Measurements from ENCODE around the gene BDKRB1. TPM values are rescaled to one million over a fixed set of nuclear protein-coding genes. Genes with fewer than 3 reads are reported as not detected.
A peak's percentile ranks its signal among the peaks of the same experiment; 100 is the strongest.

Gene BDKRB1
- total RNA-seq (2014; rRNA removed; shearing (Covaris generic)), result 0.19 and 0.41 TPM in 2 replicates

DNA sequence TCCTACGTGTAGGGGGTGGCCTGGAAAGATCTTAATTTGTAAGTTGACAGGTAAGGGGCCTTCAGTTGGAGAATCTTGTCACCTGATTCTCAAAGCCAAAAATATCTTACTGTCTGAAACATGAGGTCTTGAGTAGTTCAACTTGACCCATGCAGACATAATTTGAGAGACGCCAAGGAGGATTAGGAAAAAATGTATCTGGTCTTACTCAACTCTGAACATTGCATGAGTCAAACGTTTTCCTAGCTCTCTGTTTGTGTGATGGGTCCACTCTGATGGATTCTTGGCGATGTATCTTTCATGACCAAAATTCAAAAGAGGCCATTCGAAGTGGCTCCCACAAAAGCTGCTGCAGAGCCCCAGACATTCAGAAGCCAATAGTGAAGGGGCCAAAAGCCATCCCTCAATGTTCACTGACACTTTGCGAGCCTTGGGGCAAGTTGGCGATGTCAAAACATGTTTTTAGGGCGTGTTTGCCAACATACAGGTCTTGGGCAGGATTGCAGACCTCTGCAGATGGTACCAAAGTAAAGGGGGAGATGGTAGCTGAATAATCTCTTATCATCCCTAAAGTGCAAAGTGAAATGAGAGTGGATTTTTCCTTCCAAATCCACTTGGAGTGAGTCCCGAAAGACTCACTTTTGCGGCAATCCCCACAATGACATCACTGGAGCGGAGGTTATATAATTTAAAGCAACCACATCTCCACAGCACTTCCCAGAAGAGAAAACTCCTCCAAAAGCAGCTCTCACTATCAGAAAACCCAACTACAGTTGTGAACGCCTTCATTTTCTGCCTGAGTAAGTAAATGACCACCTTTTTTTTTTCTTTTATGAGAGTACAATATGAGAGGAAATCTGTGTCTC, at the start of gene BDKRB1:
Gene BDKRB1, plus strand, starts transcription at position 710 of the 866 bp plus-strand sequence. CDS start 7,473 bp downstream, outside the sequence.
- DNase-seq (ENCODE audit: low spot score), result no peak

DNA sequence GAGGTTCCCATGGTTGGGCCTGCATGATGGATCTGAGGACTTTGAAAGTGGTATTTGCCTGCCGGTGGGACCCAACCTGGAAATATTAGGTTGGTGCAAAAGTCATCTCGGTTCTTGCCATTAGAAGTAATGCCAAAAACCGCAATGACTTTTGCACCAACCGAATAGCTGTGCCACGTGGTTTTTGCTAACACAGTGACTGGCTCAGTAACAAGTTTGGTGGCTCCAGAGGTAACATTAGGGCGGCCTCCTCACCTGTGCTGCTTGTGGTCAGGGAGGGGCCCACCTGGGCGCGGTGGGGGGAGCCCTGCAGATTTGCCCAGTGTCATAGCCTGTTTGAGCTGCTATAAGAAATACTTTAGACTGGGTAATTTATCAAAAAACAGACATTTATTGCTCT, 49.5 kb upstream of the BDKRB1 start:
- no peak for DNase-seq (ENCODE audit: low spot score)

DNA sequence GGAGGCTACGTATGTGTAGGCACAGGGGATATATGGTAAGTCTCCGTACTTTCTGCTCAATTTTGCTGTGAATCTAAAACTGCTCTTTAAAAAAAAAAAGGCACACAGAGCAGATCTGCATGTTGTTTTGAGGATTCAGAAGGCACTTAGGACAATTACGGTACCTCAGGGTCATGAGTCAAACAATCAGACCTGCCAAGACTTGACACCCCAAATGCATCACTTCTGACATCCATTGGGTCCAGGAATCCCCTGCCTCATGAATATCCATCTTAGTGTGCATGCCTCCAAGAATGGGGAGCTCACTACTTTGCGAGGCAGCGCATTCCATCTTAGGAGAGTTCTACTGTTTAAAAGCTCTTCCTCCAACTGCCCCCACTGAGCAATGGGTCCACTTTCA, 48.3 kb upstream of the BDKRB1 start:
- DNase-seq (ENCODE audit: low spot score), result no peak

DNA sequence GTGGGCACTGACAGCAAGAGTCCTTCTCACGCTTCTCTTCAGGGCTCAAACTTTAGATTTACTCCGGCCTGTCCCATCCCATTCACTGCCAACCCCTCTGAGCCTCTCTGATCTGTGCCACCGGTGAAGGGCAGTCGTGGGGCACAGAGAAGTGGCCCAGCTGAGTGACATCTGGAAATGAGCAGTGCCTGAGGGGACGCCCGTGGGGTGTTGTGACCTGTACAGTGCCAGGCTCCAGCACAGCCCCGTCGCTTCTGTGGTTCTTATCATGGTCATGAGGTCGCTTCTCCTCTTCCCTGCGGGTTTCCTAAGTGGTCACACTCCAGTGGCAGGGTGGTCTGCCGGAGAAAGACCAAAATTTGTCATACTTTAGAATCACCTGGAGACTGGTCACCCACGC, 47.3 kb upstream of the BDKRB1 start:
- DNase-seq (ENCODE audit: low spot score), result no peak

- no peak for DNase-seq (ENCODE audit: low spot score)
Measured at GRCh38 chr14:96212140-96212539, 43.9 kb upstream of the BDKRB1 start.

DNA sequence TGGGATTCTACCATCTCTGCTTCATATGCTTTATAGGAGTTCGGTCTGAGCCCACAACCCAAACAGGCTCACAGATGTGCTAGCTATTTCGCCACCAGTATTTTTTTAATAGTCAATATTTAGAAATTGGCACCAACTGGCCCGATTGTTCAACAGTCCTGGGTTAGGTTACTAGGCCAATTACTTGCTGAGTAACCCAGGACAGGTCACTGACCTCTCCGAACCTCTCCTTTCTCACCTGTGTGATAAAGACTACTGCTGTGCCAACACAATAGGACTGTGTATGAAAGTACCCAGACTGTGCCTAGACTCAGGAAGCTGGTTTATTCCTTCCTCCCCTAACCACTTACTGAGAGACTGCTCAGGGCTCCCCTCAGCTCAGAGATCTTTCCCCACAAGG, 43.1 kb upstream of the BDKRB1 start:
- no peak for DNase-seq (ENCODE audit: low spot score)

DNA sequence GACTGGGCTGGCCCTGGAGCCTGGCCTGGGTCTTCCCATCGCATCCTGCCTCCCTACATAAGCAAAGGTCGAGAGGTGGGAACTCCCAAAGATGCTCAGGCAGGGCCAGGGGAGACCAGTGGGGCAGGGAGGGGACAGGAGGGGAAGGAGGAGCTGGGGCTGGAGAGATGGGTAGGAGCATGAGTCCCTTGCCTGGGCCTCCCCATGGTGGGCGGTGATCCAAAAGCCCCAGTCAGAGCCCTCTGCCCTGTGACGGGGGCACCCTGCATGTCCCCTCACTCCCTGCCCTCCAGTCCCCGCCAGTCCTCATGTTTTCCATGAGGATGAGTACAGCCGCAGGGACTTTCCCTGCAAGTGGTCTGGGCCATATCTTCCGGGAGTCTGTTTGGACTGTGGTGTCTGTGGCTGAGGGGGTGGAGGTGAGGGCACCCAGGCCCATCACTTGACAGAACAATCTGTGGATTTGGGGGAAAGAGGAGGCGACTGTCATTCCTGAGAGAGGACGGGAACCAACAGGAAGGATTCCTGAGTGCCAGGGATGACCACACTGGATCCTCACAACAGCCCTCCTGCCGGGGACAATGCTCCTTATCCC, 42.0 kb upstream of the BDKRB1 start:
- no peak for DNase-seq (ENCODE audit: low spot score)

GRCh38 chr14:96214793-96215192, 41.2 kb upstream of the BDKRB1 start:
- no peak for DNase-seq (ENCODE audit: low spot score)

DNA sequence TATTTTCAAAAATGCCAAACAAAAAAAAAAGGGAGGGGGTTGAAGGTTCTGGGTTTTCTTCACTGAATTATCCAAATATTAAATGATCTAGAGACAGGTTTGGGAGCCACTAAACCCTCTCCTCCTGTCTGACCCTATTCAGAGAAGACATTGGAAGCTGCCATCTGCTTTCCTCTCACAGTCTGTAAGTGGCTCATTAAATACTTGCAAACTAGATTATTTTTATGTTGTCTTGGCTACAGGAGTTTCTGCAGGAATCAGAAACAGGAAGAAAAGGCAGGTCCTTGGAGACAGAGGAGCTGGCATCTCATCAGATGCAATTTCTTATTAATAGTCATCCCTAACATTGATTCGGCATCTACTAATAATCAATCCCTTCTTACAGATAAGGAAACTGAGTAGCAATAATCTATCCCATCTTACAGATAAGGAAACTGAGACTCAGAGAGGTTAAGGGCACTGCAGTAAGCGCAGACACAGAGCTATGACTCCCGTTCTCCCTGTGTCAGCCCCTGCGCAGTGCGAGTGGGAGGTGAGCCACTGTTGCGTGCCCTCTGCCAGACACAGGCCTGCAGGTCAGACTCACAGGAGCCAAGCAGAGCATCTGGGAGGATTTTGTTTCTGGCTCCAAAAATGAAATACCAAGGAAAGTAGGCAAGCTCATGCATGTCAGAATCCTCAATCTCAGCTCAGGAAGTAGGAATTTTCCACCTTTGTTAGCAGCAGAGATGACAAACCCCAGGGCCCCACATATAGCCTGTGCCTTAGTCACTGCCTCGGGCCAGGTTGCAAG, 40.4 kb upstream of the BDKRB1 start:
- DNase-seq (ENCODE audit: low spot score), result no peak

- no peak for DNase-seq (ENCODE audit: low spot score)
Measured at GRCh38 chr14:96216627-96217026, 39.4 kb upstream of the BDKRB1 start.

- DNase-seq (ENCODE audit: low spot score), result no peak
Measured at GRCh38 chr14:96217376-96217913, 38.6 kb upstream of the BDKRB1 start.

DNA sequence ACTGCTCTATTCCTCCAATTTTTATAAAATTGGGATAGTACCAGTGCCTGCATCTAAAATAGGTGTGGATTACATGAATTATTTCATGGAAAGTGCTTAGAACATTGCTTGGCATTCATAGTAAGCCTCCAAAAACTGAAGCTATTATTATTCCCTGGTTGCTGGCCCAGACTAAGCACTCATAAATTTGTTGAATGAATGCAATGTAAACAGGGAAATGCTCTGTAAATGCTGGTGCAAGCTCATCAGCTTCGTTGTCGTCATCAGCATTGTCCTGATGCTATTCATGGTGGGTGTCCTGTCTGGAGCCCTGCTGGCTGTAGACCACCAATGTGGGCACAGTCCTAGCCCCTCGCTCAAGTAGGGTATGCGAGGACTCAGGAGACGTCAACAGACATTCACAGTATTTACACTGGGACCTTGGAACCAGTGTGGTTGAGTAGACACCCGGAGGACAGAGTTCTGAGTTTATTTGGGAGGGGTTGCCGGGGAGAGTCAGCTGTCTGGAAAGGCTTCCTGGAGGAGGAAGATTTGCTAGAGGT, 34.8 kb upstream of the BDKRB1 start:
- no peak for DNase-seq (ENCODE audit: low spot score)

GRCh38 chr14:96221841-96222240, 34.2 kb upstream of the BDKRB1 start:
- no peak for DNase-seq (ENCODE audit: low spot score)

DNA sequence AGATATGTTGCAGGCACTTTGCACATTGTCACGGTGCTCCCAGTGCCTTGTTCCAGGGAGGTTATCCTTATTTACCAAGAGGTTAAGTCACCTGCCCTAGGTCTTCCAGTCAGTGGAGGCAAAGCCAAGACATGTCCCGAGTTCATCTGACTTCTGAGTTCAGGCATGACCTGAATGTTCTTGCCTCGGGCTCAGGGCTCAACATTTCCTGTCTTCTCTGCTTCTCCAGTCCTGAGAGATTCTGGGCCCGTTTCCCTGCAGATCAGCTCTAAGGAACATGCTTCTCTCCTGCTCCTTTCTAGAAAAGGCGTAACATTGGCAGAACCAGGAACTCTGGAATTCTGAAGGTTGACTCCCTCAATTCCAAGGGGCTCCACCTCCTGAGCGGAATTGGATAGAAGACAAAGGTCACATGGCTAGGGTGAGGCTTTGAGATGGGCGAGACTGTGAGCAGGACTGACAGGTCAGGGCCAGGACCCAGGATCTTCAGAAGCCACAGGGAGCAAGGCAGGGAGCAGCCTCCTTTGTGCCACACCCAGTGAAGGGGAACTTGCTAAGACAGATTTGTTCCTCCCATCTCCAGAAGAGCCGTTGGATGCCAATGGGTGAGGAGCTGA, 31.4 kb upstream of the BDKRB1 start:
- no peak for DNase-seq (ENCODE audit: low spot score)

DNA sequence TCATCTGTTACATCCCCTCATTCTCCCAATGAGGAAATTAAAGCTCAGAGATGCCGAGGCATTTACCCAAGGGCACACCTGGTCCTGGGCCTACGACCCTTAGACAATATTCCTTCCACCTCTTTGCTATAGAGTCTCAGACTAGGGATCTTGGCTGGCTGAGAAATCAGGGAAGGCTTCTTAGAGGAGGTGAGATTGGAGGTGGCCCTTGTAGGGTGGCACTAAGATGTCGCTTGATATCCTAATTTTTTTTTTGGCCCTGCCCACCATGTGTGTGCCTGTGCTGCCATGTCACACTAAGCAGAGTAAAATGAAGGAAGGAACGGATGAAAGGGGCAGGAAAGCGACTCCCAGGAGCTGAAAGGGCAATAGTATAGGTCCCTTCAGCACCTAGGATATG, 30.8 kb upstream of the BDKRB1 start:
- no peak for DNase-seq (ENCODE audit: low spot score)

DNA sequence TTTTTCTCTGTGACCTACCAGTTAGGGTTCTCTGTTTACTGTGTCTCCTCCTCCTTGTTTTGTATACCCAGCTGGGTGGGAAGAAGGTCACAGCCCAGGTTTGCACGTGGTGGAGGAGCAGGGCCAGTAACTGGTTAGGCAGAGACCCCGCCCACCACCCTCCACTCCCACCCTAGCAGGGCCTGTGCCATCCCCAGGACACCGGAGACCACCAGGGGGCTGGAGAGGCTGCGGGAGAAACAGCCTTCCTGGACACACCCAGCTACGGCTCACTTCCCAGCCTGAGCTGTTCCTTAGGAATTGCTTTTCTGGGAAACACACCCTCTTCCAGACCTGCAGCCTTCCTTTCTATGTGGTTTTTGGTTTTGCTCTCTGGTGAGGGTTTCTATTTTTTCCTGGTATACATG, 30.3 kb upstream of the BDKRB1 start:
- peak; percentile 57 for DNase-seq (ENCODE audit: low spot score)

- no peak for DNase-seq (ENCODE audit: low spot score)
Measured at GRCh38 chr14:96227428-96227827, 28.6 kb upstream of the BDKRB1 start.

GRCh38 chr14:96229315-96229714, 26.7 kb upstream of the BDKRB1 start:
- DNase-seq (ENCODE audit: low spot score), result no peak

DNA sequence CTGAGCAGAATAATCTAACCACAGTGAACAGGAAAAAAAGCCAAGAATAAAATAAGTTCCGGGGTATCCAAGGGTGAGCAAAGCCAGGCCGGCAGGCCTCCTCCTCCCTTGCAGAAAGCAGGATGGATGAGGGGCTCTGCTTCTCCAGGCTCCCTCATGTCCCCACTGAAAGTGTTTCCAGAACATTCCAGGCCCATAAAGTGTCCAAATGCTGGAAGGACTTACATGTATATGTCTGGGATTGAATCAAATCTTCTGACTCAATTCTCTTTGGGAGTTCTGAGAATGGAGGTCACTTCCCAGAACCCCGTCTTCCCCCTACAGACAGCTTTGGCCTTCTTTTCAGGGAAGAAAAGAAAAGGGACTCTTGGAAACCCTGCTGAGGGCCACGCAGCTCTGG, 25.0 kb upstream of the BDKRB1 start:
- no peak for DNase-seq (ENCODE audit: low spot score)

GRCh38 chr14:96231526-96232130, 24.4 kb upstream of the BDKRB1 start:
- no peak for DNase-seq (ENCODE audit: low spot score)

GRCh38 chr14:96232506-96232905, 23.5 kb upstream of the BDKRB1 start:
- no peak for DNase-seq (ENCODE audit: low spot score)
